NB4 (cell line): ENCODE measurements around the gene PPP4R4.

Source experiments
- CTCF ChIP-seq: IDR thresholded peaks from one replicate; pipeline ENCODE4 v1.5.1; 2012; ENCODE audit warnings: low read depth, low read length
- MAX ChIP-seq: IDR thresholded peaks from 2 replicates; pipeline ENCODE4 v1.6.1; 2011; ENCODE audit warnings: low read depth, low read length

- no peak for TF ChIP-seq MAX
- TF ChIP-seq CTCF = no peak
Observed at GRCh38 chr14:94291906-94292525, 117.9 kb downstream of the PPP4R4 start.
